Occipital lobe (tissue), 2 donors: ENCODE results near the gene GFRA1. TPM values are rescaled to one million over a fixed set of nuclear protein-coding genes. Genes with fewer than 3 reads are reported as not detected.

ENCODE experiments used
- DNase-seq: peaks from one replicate; lab custom pipeline; 2025; lab: John Stamatoyannopoulos, UW
- total RNA-seq: library from RNA; depleted of rRNA; stranded (reverse); fragments of >200 nt; gene quantifications from one replicate; pipeline ENCODE4 v1.2.3, GENCODE V29; 2014

GFRA1 gene
- total RNA-seq, 1 donor from 2014 or later = 4.7 TPM

- no peak for DNase-seq
Observed at GRCh38 chr10:116132780-116133399, 140.1 kb downstream of the GFRA1 start.

- no peak for DNase-seq
Observed at GRCh38 chr10:116130006-116130405, 143.0 kb downstream of the GFRA1 start.

- no peak for DNase-seq
Observed at GRCh38 chr10:116126954-116127695, 145.9 kb downstream of the GFRA1 start.

GRCh38 chr10:116126239-116126638 lies 146.8 kb downstream of the GFRA1 start:
- no peak for DNase-seq

GRCh38 chr10:116125180-116125579 lies 147.8 kb downstream of the GFRA1 start:
- DNase-seq = no peak

- no peak for DNase-seq
Observed at GRCh38 chr10:116124777-116125176, 148.2 kb downstream of the GFRA1 start.

- no peak for DNase-seq
Observed at GRCh38 chr10:116122664-116123063, 150.3 kb downstream of the GFRA1 start.

- DNase-seq = no peak
Observed at GRCh38 chr10:116121640-116122525, 151.1 kb downstream of the GFRA1 start.

- DNase-seq = no peak
Observed at GRCh38 chr10:116120688-116121455, 152.1 kb downstream of the GFRA1 start.

- no peak for DNase-seq
Observed at GRCh38 chr10:116118847-116119246, 154.2 kb downstream of the GFRA1 start.

GRCh38 chr10:116115797-116116196 lies 157.2 kb downstream of the GFRA1 start:
- DNase-seq = no peak

- DNase-seq = no peak
Observed at GRCh38 chr10:116115036-116115641, 157.9 kb downstream of the GFRA1 start.

GRCh38 chr10:116113721-116114501 lies 159.1 kb downstream of the GFRA1 start:
- DNase-seq = peak; percentile 34

GRCh38 chr10:116112232-116113231 lies 160.5 kb downstream of the GFRA1 start:
- no peak for DNase-seq

- DNase-seq = no peak
Observed at GRCh38 chr10:116111483-116112095, 161.4 kb downstream of the GFRA1 start.

GRCh38 chr10:116110736-116111135 lies 162.3 kb downstream of the GFRA1 start:
- no peak for DNase-seq

GRCh38 chr10:116109881-116110280 lies 163.1 kb downstream of the GFRA1 start:
- DNase-seq = no peak

- DNase-seq = no peak
Observed at GRCh38 chr10:116109481-116109880, 163.5 kb downstream of the GFRA1 start.
